SU-DHL-6 (cell line): Measurements from ENCODE around the gene FSTL4.

ENCODE experiments used
- EZH2phosphoT487 ChIP-seq: fragments of 200-600 bp; sonication (generic), shearing (Covaris generic); conservative IDR thresholded peaks from 2 replicates; pipeline ENCODE4 v1.6.1; 2018; ENCODE audit warnings: mild to moderate bottlenecking, antibody characterized with exemption, low read length, moderate library complexity, mixed read lengths
- TF ChIP-seq, protein P1 (sequence below): fragments of 200-600 bp; sonication (generic); IDR thresholded peaks from one replicate; pipeline ENCODE4 v1.5.1; 2017; ENCODE audit warnings: antibody characterized with exemption, mild to moderate bottlenecking, low read length, moderate library complexity; ENCODE audit not compliant: insufficient read depth, poor library complexity, severe bottlenecking

DNA sequence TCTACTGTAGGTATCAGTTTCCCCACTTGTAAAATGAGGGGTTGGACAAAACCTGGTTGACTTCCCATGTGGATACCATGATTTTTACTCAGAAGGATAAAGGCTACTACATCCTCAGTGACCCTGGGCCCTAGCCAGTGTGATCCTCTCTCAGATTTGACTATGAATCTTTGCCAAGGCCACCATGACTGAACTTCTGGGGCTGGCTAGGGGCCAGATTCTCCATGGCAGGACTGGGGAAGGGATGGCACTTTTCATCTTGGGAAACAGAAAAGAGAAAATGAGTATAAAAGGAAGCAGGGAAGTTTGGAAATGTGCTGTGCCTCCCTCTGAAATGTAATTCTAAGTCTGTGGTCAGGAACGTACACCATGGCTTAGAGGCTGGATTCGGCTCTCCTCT lies 1.4 kb upstream of the FSTL4 start:
- TF ChIP-seq, protein P1, sequence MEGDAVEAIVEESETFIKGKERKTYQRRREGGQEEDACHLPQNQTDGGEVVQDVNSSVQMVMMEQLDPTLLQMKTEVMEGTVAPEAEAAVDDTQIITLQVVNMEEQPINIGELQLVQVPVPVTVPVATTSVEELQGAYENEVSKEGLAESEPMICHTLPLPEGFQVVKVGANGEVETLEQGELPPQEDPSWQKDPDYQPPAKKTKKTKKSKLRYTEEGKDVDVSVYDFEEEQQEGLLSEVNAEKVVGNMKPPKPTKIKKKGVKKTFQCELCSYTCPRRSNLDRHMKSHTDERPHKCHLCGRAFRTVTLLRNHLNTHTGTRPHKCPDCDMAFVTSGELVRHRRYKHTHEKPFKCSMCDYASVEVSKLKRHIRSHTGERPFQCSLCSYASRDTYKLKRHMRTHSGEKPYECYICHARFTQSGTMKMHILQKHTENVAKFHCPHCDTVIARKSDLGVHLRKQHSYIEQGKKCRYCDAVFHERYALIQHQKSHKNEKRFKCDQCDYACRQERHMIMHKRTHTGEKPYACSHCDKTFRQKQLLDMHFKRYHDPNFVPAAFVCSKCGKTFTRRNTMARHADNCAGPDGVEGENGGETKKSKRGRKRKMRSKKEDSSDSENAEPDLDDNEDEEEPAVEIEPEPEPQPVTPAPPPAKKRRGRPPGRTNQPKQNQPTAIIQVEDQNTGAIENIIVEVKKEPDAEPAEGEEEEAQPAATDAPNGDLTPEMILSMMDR: no peak
- TF ChIP-seq EZH2phosphoT487: no peak
